SIG-M5 treated with dmso at 0.1 percent for 504 hours (cell line): Measurements from ENCODE around the gene PEAK3.

Source experiments
- DNase-seq: peaks from one replicate; lab custom pipeline; 2025; ENCODE audit not compliant: unreplicated experiment; lab: John Stamatoyannopoulos, UW

Gene PEAK3

GRCh38 chr19:2282062-2282861, at the start of gene PEAK3:
PEAK3 (minus strand) TSS chr19:2282175; CDS start chr19:2280931, 1,244 bp downstream.
- peak; percentile 60 for DNase-seq

- no peak for DNase-seq
These were observed 48.8 kb upstream of the PEAK3 start for GRCh38 chr19:2330632-2331284.

GRCh38 chr19:2330255-2330631, 48.3 kb upstream of the PEAK3 start:
- DNase-seq = no peak

- no peak for DNase-seq
These were observed 47.5 kb upstream of the PEAK3 start for GRCh38 chr19:2329501-2329916.

GRCh38 chr19:2329149-2329478, 47.1 kb upstream of the PEAK3 start:
- DNase-seq = no peak

- DNase-seq = peak; percentile 81
These were observed 46.6 kb upstream of the PEAK3 start, which contains the start of the genes LSM7 and SPPL2B for GRCh38 chr19:2328401-2329148. LSM7 (minus strand) TSS chr19:2328586; CDS start chr19:2328566, 20 bp downstream. SPPL2B (plus strand) TSS chr19:2328684; CDS start chr19:2328710, 26 bp downstream.

- peak; percentile 93 for DNase-seq
These were observed 45.9 kb upstream of the PEAK3 start for GRCh38 chr19:2327773-2328400.

GRCh38 chr19:2326699-2327360, 44.9 kb upstream of the PEAK3 start:
- DNase-seq = no peak

- DNase-seq = no peak
These were observed 43.5 kb upstream of the PEAK3 start for GRCh38 chr19:2325281-2326046.

GRCh38 chr19:2324220-2324948, 42.4 kb upstream of the PEAK3 start:
- DNase-seq = no peak

GRCh38 chr19:2323707-2324106, 41.7 kb upstream of the PEAK3 start:
- DNase-seq = no peak

- no peak for DNase-seq
These were observed 39.7 kb upstream of the PEAK3 start for GRCh38 chr19:2321565-2322283.

GRCh38 chr19:2320939-2321338, 39.0 kb upstream of the PEAK3 start:
- no peak for DNase-seq

GRCh38 chr19:2320049-2320448, 38.1 kb upstream of the PEAK3 start:
- DNase-seq = no peak

- no peak for DNase-seq
These were observed 37.6 kb upstream of the PEAK3 start for GRCh38 chr19:2319551-2319950.

- no peak for DNase-seq
These were observed 36.9 kb upstream of the PEAK3 start for GRCh38 chr19:2318923-2319322.

GRCh38 chr19:2317756-2318155, 35.8 kb upstream of the PEAK3 start:
- DNase-seq = no peak

GRCh38 chr19:2317300-2317699, 35.3 kb upstream of the PEAK3 start:
- DNase-seq = no peak
